Mammary epithelial cell (primary cell): ENCODE results near the gene CC2D2B.

ENCODE experiments used
- EZH2 ChIP-seq: IDR thresholded peaks from 2 replicates; pipeline ENCODE4 v1.6.1; 2012; ENCODE audit warnings: low read length, inconsistent platforms, borderline replicate concordance
- TF ChIP-seq, protein P1 (sequence below), 2 donors: IDR thresholded peaks in 1 of 2; conservative IDR thresholded peaks in 1 of 2; 2 replicates each; pipeline ENCODE4 v1.5.1; 2011 to 2012; ENCODE audit warnings: inconsistent platforms in 2 of 2, low read length in 2 of 2, mild to moderate bottlenecking in 2 of 2, control low read depth in 1 of 2, low read depth in 1 of 2; ENCODE audit not compliant: insufficient read depth in 1 of 2; ENCODE audit errors: extremely low read depth in 1 of 2

GRCh38 chr10:96038476-96039387 lies 131.0 kb downstream of the CC2D2B start:
- TF ChIP-seq EZH2, result no peak
- TF ChIP-seq, protein P1, sequence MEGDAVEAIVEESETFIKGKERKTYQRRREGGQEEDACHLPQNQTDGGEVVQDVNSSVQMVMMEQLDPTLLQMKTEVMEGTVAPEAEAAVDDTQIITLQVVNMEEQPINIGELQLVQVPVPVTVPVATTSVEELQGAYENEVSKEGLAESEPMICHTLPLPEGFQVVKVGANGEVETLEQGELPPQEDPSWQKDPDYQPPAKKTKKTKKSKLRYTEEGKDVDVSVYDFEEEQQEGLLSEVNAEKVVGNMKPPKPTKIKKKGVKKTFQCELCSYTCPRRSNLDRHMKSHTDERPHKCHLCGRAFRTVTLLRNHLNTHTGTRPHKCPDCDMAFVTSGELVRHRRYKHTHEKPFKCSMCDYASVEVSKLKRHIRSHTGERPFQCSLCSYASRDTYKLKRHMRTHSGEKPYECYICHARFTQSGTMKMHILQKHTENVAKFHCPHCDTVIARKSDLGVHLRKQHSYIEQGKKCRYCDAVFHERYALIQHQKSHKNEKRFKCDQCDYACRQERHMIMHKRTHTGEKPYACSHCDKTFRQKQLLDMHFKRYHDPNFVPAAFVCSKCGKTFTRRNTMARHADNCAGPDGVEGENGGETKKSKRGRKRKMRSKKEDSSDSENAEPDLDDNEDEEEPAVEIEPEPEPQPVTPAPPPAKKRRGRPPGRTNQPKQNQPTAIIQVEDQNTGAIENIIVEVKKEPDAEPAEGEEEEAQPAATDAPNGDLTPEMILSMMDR (conservative IDR thresholded peaks at IDR 0.05 in 1 of 2, IDR thresholded peaks at IDR 0.05 in 1 of 2; ENCODE audit: extremely low read depth in 1 of 2, insufficient read depth in 1 of 2, low read depth in 1 of 2, low read length in 2 of 2), result no peak
